Fibroblast of lung (primary cell): Measurements from ENCODE around the gene CLN3.
"Not testable (repeated sequence)": the region's sequence is repeated elsewhere in the genome, so short reads cannot be mapped to it uniquely, and the experiment has no call there.

ENCODE experiments used
- EZH2 ChIP-seq: IDR thresholded peaks from 2 replicates; pipeline ENCODE4 v1.5.1; 2012; ENCODE audit warnings: low read length, control low read depth, mild to moderate bottlenecking; ENCODE audit errors: missing control alignments
- TF ChIP-seq, protein P1 (sequence below), 2 donors: IDR thresholded peaks in 1 of 2; conservative IDR thresholded peaks in 1 of 2; 1 replicate in 1 of 2; 2 replicates in 1 of 2; pipeline ENCODE4 v1.5.1; 2011 to 2012; ENCODE audit warnings: low read length in 2 of 2, control low read depth in 1 of 2, inconsistent platforms in 1 of 2, low read depth in 1 of 2, mild to moderate bottlenecking in 1 of 2

DNA sequence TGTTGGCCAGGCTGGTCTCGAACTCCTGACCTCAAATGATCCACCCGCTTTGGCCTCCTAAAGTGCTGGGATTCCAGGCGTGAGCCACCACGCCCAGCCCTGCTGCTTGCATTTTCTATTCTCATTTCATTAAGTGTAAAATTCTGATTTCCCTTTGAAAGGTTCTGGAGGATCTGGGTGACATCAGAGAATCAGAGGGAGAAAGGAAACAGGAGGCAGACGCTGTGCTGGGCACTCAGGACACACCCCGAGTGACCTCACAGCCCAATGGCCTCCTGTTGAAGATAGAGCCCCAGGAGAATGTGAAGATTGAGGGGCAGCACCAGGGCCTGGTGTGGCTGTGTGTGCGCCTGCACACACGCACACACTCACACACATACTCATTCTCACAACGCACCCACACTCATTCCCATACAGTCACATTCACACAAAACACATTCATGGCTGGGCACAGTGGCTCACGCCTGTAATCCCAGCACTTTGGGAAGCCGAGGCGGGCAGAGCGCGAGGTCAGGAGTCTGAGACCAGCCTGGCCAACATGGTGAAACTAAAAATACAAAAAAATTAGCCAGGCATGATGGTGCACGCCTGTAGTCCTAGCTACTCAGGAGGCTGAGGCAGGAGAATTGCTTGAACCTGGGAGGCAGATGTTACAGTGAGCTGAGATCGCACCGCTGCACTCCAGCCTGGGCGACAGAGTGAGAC, 8.8 kb upstream of the CLN3 start:
- TF ChIP-seq EZH2: not testable (repeated sequence)
- TF ChIP-seq, protein P1, sequence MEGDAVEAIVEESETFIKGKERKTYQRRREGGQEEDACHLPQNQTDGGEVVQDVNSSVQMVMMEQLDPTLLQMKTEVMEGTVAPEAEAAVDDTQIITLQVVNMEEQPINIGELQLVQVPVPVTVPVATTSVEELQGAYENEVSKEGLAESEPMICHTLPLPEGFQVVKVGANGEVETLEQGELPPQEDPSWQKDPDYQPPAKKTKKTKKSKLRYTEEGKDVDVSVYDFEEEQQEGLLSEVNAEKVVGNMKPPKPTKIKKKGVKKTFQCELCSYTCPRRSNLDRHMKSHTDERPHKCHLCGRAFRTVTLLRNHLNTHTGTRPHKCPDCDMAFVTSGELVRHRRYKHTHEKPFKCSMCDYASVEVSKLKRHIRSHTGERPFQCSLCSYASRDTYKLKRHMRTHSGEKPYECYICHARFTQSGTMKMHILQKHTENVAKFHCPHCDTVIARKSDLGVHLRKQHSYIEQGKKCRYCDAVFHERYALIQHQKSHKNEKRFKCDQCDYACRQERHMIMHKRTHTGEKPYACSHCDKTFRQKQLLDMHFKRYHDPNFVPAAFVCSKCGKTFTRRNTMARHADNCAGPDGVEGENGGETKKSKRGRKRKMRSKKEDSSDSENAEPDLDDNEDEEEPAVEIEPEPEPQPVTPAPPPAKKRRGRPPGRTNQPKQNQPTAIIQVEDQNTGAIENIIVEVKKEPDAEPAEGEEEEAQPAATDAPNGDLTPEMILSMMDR (conservative IDR thresholded peaks at IDR 0.05 in 1 of 2, IDR thresholded peaks at IDR 0.05 in 1 of 2; ENCODE audit: low read depth in 1 of 2, low read length in 2 of 2): not testable (repeated sequence)
